ENCODE data around the gene BCO1. TPM values are rescaled to one million over a fixed set of nuclear protein-coding genes. Genes with fewer than 3 reads are reported as not detected.

BCO1 gene
- total RNA-seq, 2 experiments from 2014 or later = not detected

DNA sequence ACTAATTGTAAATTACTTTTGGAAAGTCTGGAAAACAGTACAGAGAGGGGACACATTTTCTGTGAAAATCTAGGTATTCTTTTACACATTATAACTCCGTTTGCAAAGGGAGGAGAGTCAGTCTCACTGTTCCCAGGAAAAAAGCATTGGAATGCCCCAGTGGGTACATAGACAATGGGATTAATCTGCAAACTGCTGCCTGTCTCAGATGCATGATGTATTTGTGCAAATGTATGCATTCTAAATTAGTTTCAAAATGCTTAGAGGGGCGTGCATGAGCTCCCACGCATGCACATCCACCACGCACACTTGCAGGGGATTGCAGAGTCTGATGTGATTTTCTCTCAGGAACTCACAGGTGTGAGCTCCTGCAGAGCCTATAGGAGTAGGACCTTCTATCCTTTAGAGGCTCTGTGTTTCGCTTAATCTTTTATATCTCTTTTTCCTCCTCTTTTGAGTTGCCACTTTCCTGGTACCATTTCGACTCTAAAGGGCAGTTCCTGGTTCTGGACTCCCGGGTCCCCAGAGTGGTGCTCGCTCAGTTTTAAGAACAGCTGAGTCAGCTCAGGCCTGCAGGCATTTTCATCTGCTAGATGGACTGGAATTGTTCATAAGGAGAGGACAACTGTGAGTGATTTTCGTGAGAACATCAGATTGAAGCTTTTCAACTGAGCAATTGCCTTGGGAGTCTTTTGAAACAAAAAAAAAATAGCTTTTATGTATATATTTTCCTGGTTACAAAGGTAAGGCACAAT, 1.1 kb downstream of the BCO1 start:
- CTCF ChIA-PET = interaction anchor here (1.5 to 2.5 kb wide), 2 partner anchors 21 to 35 kb away, joined by 5 to 12 read pairs; no protein-coding TSS in a partner anchor

GRCh38 chr16:81241706-81242105, 3.2 kb downstream of the BCO1 start:
- H3K27me3 Mint-ChIP-seq = no peaks in the 10 kb centered on the region
- H3K9me3 Mint-ChIP-seq = no peaks in the 10 kb centered on the region
- TF ChIP-seq CTCF (IDR thresholded peaks at IDR 0.05) = no peak
- no peak for ATAC-seq
- ChIA-PET CTCF (no interaction called here), POLR2A (interaction anchor here (1.0 kb wide), 1 partner anchor 10 kb away, joined by 4 read pairs; no protein-coding TSS in a partner anchor)
- intact Hi-C loops (cut with micrococcal nuclease) = no loop called here
- H3K36me3 Mint-ChIP-seq (ENCODE audit: low read depth) = no peaks in the 10 kb centered on the region
- no peak for DNase-seq
- no peak overlapping the region for H3K4me3 Mint-ChIP-seq
- H3K27ac Mint-ChIP-seq = no peak overlapping the region
- H3K4me1 Mint-ChIP-seq (ENCODE audit: low read depth) = peaks cover 7% of the 10 kb centered on the region

More for the DNA sequence above, 1.1 kb downstream of the BCO1 start:
- POLR2A ChIA-PET = no interaction called here
- DNase-seq = no peak
- H3K4me1 Mint-ChIP-seq (ENCODE audit: low read depth) = peaks cover 7% of the 10 kb centered on the region
- no peaks in the 10 kb centered on the region for H3K27me3 Mint-ChIP-seq
- H3K36me3 Mint-ChIP-seq (ENCODE audit: low read depth) = no peaks in the 10 kb centered on the region
- TF ChIP-seq CTCF (IDR thresholded peaks at IDR 0.05) = no peak
- H3K4me3 Mint-ChIP-seq = no peak overlapping the region
- H3K9me3 Mint-ChIP-seq = no peaks in the 10 kb centered on the region
- no peak for ATAC-seq
- intact Hi-C loops (cut with micrococcal nuclease) = no loop called here
- no peak overlapping the region for H3K27ac Mint-ChIP-seq

DNA sequence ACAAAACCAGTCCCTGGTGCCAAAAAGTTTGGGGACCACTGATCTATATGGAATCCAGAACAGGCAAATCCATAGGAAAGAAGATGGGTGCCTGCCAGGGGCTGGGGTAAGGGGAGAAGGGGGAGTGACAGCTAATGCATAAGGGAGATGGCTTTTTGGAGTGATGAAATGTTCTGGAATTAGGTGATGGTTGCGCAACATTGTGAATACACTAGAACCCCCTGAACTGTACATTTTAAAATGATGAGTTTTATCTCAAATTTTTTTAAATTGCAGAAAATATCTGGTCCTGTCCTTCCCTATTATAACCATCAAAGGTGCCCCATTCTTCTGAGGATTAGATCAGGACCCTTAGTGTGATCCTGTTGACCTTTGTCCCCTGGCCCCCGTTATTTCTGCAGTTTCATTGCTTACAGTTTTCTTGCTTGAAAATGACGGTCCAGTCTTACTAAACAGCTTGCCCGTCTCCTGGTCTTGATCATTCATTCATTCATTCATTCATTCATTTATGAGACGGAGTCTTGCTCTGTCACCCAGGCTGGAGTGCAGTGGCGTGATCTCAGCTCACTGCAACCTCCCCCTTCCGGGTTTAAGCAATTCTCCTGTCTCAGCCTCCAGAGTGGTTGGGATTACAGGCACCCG, 4.6 kb downstream of the BCO1 start:
- Mint-ChIP-seq H3K4me3 (no peak overlapping the region), H3K27me3 (no peaks in the 10 kb centered on the region), H3K4me1 (ENCODE audit: low read depth) (peaks cover 7% of the 10 kb centered on the region), H3K27ac (no peak overlapping the region), H3K36me3 (ENCODE audit: low read depth) (no peaks in the 10 kb centered on the region), H3K9me3 (no peaks in the 10 kb centered on the region)
- CTCF ChIA-PET = no interaction called here
- no peak for TF ChIP-seq CTCF (IDR thresholded peaks at IDR 0.05)
- intact Hi-C loops (cut with micrococcal nuclease) = no loop called here
- ATAC-seq (no peak), DNase-seq (no peak)
- POLR2A ChIA-PET = no interaction called here

GRCh38 chr16:81243942-81244341, 5.5 kb downstream of the BCO1 start:
- ChIA-PET CTCF (interaction anchor here (1.2 kb wide), 1 partner anchor 17 kb away, joined by 3 read pairs; no protein-coding TSS in a partner anchor), POLR2A (no interaction called here)
- no peaks in the 10 kb centered on the region for H3K27me3 Mint-ChIP-seq

More at GRCh38 chr16:81243942-81244341, 5.5 kb downstream of the BCO1 start:
- Mint-ChIP-seq H3K36me3 (ENCODE audit: low read depth) (no peaks in the 10 kb centered on the region), H3K9me3 (no peaks in the 10 kb centered on the region), H3K4me3 (no peak overlapping the region), H3K27ac (no peak overlapping the region), H3K4me1 (ENCODE audit: low read depth) (no peaks in the 10 kb centered on the region)
- DNase-seq (no peak), ATAC-seq (no peak)
- TF ChIP-seq CTCF (IDR thresholded peaks at IDR 0.05) = no peak
- intact Hi-C loops (cut with micrococcal nuclease) = no loop called here

Data from activated CD8-positive, alpha-beta T cell treated with anti-CD3 and anti-CD28 coated beads for 36 hours (primary cell).